Right atrium auricular region (tissue), 2 donors: ENCODE measurements around the gene ITGA7. TPM values are rescaled to one million over a fixed set of nuclear protein-coding genes. Genes with fewer than 3 reads are reported as not detected.

Source experiments
- DNase-seq: peaks from one replicate; pipeline ENCODE4 v3.0.0-alpha.2; 2019; ENCODE audit warnings: low spot score
- H3K27ac ChIP-seq, 2 donors: fragments of 200-600 bp; sonication (generic); 1 replicate in 1 of 2; 2 replicates in 1 of 2; pipeline ENCODE4 v1.5.1; 2016 to 2019
- H3K27me3 ChIP-seq, 2 donors: fragments of 200-600 bp; sonication (generic); one replicate each; pipeline versions ENCODE4 v1.5.1 to v1.6.0; 2017 to 2019
- H3K36me3 ChIP-seq: fragments of 200-600 bp; sonication (generic); one replicate; pipeline ENCODE4 v1.5.1; 2016
- H3K4me1 ChIP-seq, 2 donors: fragments of 200-600 bp; sonication (generic); one replicate each; pipeline versions ENCODE4 v1.5.1 to v1.6.0; 2017 to 2019
- H3K4me3 ChIP-seq, 2 donors: fragments of 200-600 bp; sonication (generic); 1 replicate in 1 of 2; 2 replicates in 1 of 2; pipeline ENCODE4 v1.5.1; 2017 to 2019; ENCODE audit warnings: mild to moderate bottlenecking in 1 of 2, moderate library complexity in 1 of 2
- H3K9me3 ChIP-seq, 2 donors: fragments of 200-600 bp; sonication (generic); one replicate each; pipeline ENCODE4 v1.5.1; 2019
- total RNA-seq, 2 donors: library from RNA; depleted of rRNA; stranded (reverse); fragments of >200 nt; gene quantifications; one replicate each; pipeline ENCODE4 v1.1.0, GENCODE V29; 2016
- TF ChIP-seq, protein P1 (sequence below), 2 donors: fragments of 200-600 bp; sonication (generic); IDR thresholded peaks; one replicate each; pipeline ENCODE4 v1.5.1; 2019; ENCODE audit warnings: antibody characterized with exemption in 2 of 2

Gene ITGA7
- total RNA-seq, 2 donors from 2014 or later: 291 to 309 TPM

- H3K36me3 ChIP-seq: peaks cover 30% of the 10 kb centered on the region
- H3K4me3 ChIP-seq: no peak overlapping the region
- TF ChIP-seq, protein P1, sequence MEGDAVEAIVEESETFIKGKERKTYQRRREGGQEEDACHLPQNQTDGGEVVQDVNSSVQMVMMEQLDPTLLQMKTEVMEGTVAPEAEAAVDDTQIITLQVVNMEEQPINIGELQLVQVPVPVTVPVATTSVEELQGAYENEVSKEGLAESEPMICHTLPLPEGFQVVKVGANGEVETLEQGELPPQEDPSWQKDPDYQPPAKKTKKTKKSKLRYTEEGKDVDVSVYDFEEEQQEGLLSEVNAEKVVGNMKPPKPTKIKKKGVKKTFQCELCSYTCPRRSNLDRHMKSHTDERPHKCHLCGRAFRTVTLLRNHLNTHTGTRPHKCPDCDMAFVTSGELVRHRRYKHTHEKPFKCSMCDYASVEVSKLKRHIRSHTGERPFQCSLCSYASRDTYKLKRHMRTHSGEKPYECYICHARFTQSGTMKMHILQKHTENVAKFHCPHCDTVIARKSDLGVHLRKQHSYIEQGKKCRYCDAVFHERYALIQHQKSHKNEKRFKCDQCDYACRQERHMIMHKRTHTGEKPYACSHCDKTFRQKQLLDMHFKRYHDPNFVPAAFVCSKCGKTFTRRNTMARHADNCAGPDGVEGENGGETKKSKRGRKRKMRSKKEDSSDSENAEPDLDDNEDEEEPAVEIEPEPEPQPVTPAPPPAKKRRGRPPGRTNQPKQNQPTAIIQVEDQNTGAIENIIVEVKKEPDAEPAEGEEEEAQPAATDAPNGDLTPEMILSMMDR (IDR thresholded peaks at IDR 0.05): no peak
- DNase-seq: no peak
- H3K9me3 ChIP-seq: no peaks in the 10 kb centered on the region
- H3K27me3 ChIP-seq: no peaks in the 10 kb centered on the region
- peaks cover 0 to 21% of the 10 kb centered on the region in 2 donors for H3K4me1 ChIP-seq
- no peak overlapping the region for H3K27ac ChIP-seq
These were observed 22.0 kb downstream of the ITGA7 start for GRCh38 chr12:55685671-55686070.

DNA sequence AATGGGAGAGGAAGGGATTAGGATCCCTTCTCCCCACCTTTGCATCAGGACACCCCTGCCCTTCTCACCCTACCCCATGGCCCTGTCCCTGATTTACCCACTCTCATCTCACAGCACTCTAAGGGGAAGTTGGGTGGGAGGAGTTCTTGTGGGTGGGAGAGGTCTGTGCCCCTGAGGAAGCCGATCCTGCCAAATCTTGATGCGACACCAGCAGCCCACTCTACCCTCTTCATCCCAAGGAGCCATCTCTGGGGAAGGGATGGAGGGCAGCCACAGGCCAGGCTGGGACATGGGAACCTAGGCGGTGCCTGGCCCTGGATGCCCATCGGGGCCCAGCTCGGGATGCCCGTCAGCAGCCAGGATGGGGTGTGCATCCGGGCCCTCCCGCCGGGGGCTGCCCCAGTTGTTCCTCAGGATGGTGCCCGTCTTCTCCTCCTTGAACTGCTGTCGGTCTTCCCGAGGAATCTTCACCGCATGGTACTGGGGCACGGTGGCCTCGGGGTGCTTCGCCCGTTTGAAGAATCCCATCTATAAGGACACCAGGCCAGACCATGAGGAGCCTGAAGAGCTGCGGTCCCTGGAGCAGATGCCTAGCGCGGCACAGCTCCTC lies 22.8 kb downstream of the ITGA7 start:
- peaks cover 0 to 21% of the 10 kb centered on the region in 2 donors for H3K4me1 ChIP-seq
- TF ChIP-seq, protein P1 (IDR thresholded peaks at IDR 0.05): no peak
- H3K27me3 ChIP-seq: no peaks in the 10 kb centered on the region
- no peaks in the 10 kb centered on the region for H3K9me3 ChIP-seq
- peak overlapping the region; percentile 7 to 29 for H3K27ac ChIP-seq
- H3K36me3 ChIP-seq: peaks cover 30% of the 10 kb centered on the region
- DNase-seq: no peak
- peak overlapping the region in 1 of 2 donors; percentile 49 for H3K4me3 ChIP-seq

- TF ChIP-seq, protein P1 (IDR thresholded peaks at IDR 0.05): no peak
- no peaks in the 10 kb centered on the region for H3K9me3 ChIP-seq
- peaks cover 0 to 21% of the 10 kb centered on the region in 2 donors for H3K4me1 ChIP-seq
- H3K27ac ChIP-seq: peak overlapping the region; percentile 7 to 70
- DNase-seq: no peak
- peaks cover 22% of the 10 kb centered on the region for H3K36me3 ChIP-seq
- H3K4me3 ChIP-seq: peak overlapping the region; percentile 49 to 53
- no peaks in the 10 kb centered on the region for H3K27me3 ChIP-seq
These were observed 24.0 kb downstream of the ITGA7 start for GRCh38 chr12:55683676-55684075.

GRCh38 chr12:55682087-55682796 lies 25.5 kb downstream of the ITGA7 start:
- Histone ChIP-seq H3K36me3 (peaks cover 10% of the 10 kb centered on the region), H3K4me3 (peak overlapping the region; percentile 49 to 53), H3K27me3 (no peaks in the 10 kb centered on the region), H3K27ac (peak overlapping the region; percentile 70 to 77), H3K4me1 (peaks cover 0 to 21% of the 10 kb centered on the region in 2 donors), H3K9me3 (no peaks in the 10 kb centered on the region)
- TF ChIP-seq, protein P1 (IDR thresholded peaks at IDR 0.05): no peak
- DNase-seq: no peak

GRCh38 chr12:55681142-55682077 lies 26.3 kb downstream of the ITGA7 start:
- Histone ChIP-seq H3K4me3 (peak overlapping the region; percentile 49 to 53), H3K27me3 (no peaks in the 10 kb centered on the region), H3K36me3 (peaks cover 4% of the 10 kb centered on the region), H3K4me1 (peaks cover 0 to 21% of the 10 kb centered on the region in 2 donors), H3K9me3 (no peaks in the 10 kb centered on the region), H3K27ac (peak overlapping the region; percentile 70 to 77)
- TF ChIP-seq, protein P1 (IDR thresholded peaks at IDR 0.05): peak; percentile 8 to 55
- DNase-seq: peak; percentile 79
